Jurkat, Clone E6-1 (cell line): ENCODE data around the gene NCAM1.

Source experiments
- DNase-seq: peaks from one replicate; pipeline ENCODE4 v3.0.0-alpha.2; 2011; ENCODE audit warnings: low read depth, low spot score
- H3K4me3 ChIP-seq: 2 replicates; pipeline ENCODE4 v1.5.1; 2011; ENCODE audit warnings: mild to moderate bottlenecking, low read length, control low read depth, moderate library complexity

The NCAM1 gene

GRCh38 chr11:113113801-113114704 lies 152.8 kb downstream of the NCAM1 start:
- peak; percentile 22 for DNase-seq
- H3K4me3 ChIP-seq, result no peak overlapping the region

- H3K4me3 ChIP-seq, result no peak overlapping the region
- no peak for DNase-seq
Observed at GRCh38 chr11:113114705-113115027, 153.4 kb downstream of the NCAM1 start.

GRCh38 chr11:113118104-113118503 lies 156.9 kb downstream of the NCAM1 start:
- DNase-seq, result no peak
- H3K4me3 ChIP-seq, result no peak overlapping the region

DNA sequence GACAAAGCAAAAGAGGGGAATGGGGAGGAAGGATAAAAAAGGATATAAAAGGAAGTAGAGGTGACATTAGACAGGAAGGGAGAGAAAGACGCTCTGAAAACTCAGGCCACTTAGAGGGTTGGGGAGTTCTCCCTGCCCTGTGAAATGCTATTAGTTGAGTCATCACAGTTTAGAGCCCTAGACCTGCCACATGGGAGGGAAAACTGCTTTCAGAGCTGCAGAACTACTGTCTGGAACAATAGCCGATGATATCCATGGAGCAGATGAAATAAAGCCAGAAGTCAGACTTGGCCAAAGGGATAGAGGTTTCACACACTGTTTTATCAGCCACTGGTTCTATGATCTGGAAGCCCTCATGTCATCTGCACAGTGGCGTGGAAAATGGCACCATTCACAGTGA lies 157.9 kb downstream of the NCAM1 start:
- H3K4me3 ChIP-seq, result no peak overlapping the region
- no peak for DNase-seq

DNA sequence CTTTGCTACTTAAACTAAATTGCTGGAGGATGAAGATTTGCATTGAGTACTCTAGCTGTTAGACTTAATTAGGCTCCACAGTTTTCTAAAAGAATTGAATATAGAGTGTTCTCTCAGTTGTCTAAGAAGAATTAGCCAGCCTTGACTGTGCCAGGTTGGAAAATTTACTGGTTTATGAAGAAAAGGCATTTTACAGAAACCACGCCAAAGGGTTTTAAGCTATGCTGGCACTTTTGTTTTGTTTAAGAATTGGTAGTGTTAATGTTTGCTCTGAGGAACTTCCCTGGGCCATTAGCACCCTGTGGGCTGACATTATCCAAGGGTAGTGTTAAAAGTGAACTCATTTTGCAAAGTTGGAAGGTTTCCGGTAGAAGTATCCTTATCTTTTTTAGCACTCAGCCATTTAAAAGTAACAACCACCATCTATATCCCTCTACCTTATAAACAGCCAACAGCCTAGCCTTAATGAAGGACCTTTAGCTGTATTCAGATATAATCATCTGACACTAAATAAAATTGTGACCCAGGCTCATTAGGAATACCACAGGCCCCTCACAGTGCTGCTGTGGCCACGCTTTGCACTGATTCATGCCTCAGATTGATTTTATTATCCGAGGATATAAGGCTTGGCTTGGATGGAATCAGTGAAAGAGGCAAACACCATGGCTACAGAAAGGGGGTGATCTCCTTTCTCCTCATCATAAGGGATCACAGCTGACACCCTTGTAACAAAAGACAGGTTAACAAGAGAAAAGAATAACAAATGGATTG lies 158.9 kb downstream of the NCAM1 start:
- H3K4me3 ChIP-seq, result no peak overlapping the region
- no peak for DNase-seq

- DNase-seq, result no peak
- no peak overlapping the region for H3K4me3 ChIP-seq
Observed at GRCh38 chr11:113121746-113122145, 160.5 kb downstream of the NCAM1 start.

DNA sequence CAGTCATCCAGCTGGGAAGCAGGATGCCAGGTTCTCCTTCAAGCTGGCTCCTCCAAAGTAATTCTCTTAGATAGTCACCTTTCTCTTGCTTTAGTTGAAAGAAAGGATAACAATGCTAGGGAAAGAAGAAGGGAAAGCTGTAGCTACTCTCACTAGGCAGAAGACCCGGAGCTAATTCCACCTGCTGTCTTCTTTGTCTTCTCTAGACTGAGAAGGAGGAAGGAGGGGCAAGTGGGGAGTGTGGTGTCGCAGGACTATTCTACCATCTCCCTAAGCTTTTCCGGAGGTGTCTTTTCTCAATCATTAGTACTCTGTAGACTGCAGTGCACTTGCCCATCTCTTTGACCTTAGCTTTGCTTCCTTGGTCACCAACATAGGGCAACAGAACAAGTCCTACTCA lies 162.8 kb downstream of the NCAM1 start:
- no peak for DNase-seq
- no peak overlapping the region for H3K4me3 ChIP-seq

DNA sequence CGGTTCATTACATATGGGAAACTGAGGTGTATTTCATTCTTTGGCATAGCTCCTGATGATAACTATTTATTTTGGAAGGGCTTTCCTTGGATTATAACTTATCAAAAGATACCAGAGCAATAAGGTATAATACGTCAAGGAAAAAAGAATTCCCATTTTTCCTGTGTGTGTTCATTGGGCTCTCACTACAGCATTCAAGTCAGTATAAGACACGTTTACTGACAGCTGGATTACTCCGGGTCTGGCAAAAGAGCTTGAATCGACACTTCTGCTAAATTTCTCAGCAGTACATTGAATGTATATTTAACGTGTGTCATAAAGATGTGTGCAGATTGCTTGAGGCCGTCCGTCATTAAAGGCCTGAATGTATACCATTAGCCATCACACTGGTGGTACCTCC lies 163.4 kb downstream of the NCAM1 start:
- DNase-seq, result no peak
- H3K4me3 ChIP-seq, result no peak overlapping the region

- no peak overlapping the region for H3K4me3 ChIP-seq
- no peak for DNase-seq
Observed at GRCh38 chr11:113129261-113129992, 168.2 kb downstream of the NCAM1 start.

- no peak overlapping the region for H3K4me3 ChIP-seq
- no peak for DNase-seq
Observed at GRCh38 chr11:113131036-113131775, 170.0 kb downstream of the NCAM1 start.

GRCh38 chr11:113133071-113133470 lies 171.9 kb downstream of the NCAM1 start:
- no peak overlapping the region for H3K4me3 ChIP-seq
- no peak for DNase-seq

DNA sequence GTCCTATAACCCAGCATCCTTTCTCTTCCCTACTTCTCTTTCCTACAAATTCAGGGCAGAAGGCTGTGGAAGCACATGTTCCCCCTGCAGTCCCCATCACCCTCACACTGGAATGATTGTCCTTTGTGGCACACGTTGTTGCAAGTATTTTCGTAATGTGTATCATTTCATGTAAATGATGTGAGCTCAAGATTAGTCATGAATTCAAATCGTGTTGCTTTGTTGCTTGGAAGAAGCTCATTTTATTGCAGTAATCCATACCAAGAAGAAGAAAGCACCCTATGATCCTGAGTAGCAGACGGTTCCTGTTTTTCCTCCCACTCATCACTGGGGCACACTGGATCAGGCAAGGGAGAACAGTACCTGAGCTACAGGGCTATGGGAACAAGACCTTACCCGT lies 173.4 kb downstream of the NCAM1 start:
- no peak for DNase-seq
- no peak overlapping the region for H3K4me3 ChIP-seq

DNA sequence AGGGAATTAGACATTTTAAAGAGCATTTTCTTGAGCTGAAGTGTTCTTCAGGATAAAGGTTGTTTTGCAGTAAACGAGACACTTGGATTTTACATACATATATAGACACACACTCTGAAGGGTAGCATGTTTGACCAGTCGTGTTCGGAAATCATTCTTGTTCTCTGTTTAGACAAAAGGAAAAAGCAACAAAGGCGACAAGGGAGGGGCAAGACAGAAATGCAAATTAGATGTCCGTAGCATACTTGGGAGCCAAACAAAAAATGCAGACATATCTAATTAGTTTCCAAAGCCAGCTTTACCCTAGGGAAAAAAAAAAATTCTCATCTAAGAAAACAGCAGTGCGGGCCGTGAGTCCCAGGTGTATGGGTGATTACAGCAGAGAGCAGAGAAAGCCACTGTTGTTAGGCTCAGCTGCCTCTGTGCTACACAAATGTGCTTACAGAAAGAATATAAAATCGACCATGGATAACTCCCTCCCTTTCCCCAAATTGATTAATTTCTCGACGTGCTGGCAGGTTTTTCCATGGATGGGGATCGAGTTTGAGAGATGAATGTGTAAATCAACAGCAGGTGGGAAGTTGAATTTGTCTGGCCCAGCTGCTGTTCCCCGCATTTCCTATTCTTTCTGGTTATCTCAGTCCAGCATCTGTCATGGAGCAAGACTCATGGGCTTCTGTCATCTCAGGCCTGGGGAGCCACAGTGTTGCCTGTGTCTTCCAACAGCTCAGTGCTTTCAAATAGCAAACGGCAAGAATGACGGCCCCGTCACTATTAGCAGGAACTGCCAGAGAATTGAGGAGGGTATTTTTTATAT lies 176.7 kb downstream of the NCAM1 start:
- no peak for DNase-seq
- H3K4me3 ChIP-seq, result no peak overlapping the region

GRCh38 chr11:113138731-113139130 lies 177.5 kb downstream of the NCAM1 start:
- H3K4me3 ChIP-seq, result no peak overlapping the region
- DNase-seq, result no peak

GRCh38 chr11:113141010-113141409 lies 179.8 kb downstream of the NCAM1 start:
- no peak for DNase-seq
- H3K4me3 ChIP-seq, result no peak overlapping the region

- DNase-seq, result no peak
- no peak overlapping the region for H3K4me3 ChIP-seq
Observed at GRCh38 chr11:113142508-113142907, 181.3 kb downstream of the NCAM1 start.

DNA sequence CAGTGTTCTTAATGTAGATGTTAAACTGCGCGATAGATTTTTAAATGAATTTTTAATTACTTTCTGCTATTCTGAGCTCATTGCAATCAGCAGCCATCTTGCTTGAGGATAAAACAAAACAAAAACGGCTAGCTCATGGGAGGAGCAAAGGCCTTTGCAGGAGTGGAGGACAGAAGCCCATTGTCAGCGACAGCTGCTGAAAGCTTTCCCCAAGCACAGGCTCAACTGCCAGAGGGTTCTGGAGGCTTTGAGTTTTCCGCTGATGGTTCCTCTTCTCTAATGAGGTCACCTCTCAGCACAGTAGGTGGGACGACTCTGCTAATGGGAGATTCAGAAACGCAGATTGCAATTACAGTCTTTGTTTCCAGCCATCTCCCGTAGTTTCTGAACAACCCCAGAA lies 186.0 kb downstream of the NCAM1 start:
- H3K4me3 ChIP-seq, result no peak overlapping the region
- DNase-seq, result no peak

DNA sequence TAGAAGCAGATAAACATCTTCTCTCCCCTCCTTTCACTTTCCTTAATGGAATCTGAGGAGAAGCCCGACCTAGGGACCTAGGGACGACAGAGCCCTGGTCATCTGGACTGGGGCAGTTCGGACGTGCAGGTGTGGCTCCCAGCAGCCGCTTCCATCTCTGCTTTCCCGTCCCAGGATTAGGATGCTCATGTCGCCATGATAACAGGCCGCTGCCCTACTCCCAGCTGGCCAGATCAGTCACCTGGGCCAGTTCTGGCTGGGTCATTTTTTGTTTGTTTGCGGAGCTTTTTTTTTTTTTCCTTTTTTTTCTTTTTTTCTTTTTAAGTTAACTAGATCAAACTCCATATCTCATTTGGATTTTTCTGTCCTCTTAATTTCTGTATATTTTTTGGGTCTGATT lies 186.9 kb downstream of the NCAM1 start:
- DNase-seq, result no peak
- H3K4me3 ChIP-seq, result no peak overlapping the region
